Fibroblast of mammary gland (primary cell): ENCODE measurements around the gene SLC23A1.

ENCODE experiments used
- DNase-seq: peaks from one replicate; pipeline ENCODE4 v3.0.0-alpha.2; 2010; ENCODE audit warnings: low read depth
- H3K4me3 ChIP-seq: 2 replicates; pipeline ENCODE4 v1.5.1; 2011; ENCODE audit warnings: low read depth, mild to moderate bottlenecking, low read length, moderate library complexity; ENCODE audit not compliant: control insufficient read depth
- TF ChIP-seq, protein P1 (sequence below): conservative IDR thresholded peaks from 2 replicates; pipeline ENCODE4 v1.5.1; 2011; ENCODE audit warnings: low read depth, low read length, inconsistent platforms; ENCODE audit not compliant: control insufficient read depth, insufficient read depth

The SLC23A1 gene

DNA sequence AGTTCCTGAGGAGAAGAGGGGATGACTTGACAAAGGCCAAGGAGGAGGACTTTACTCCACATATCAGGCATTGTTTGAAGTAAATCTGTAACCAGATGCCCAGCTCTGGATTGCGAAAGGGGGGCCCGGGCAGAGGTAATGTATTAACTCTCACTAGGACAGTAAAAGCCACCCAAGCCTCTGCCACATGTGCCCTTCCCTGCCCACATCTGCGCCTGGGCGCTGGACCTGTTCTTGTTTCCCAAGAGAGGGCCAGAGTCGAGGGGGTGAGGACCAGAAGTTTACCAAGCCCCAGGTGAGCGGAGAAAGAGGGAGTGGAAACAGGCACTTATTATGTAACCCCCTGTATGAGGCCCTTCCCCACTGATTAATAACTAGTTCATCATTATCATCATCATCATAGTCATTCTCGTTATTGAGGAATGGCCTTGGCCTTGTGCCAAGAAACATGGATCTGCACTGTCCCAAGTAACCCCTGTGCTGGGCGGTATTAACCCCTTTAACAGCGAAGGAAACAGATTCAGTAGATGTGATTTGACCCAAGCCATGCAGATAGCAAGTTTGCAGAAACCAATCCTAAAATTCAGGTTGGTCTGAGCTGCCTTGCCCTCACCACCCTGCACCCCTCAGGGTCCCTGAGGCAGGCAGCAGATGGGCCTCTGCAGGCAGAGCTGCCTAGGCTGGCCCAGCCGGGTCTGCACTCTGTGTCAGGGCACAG lies at the start of gene SLC23A1:
SLC23A1 (minus strand) TSS at position 23 of the 718 bp plus-strand sequence. CDS start 44 bp downstream, outside the sequence.
- DNase-seq: no peak
- no peak within 1 kb of the TSS for H3K4me3 ChIP-seq
- TF ChIP-seq, protein P1, sequence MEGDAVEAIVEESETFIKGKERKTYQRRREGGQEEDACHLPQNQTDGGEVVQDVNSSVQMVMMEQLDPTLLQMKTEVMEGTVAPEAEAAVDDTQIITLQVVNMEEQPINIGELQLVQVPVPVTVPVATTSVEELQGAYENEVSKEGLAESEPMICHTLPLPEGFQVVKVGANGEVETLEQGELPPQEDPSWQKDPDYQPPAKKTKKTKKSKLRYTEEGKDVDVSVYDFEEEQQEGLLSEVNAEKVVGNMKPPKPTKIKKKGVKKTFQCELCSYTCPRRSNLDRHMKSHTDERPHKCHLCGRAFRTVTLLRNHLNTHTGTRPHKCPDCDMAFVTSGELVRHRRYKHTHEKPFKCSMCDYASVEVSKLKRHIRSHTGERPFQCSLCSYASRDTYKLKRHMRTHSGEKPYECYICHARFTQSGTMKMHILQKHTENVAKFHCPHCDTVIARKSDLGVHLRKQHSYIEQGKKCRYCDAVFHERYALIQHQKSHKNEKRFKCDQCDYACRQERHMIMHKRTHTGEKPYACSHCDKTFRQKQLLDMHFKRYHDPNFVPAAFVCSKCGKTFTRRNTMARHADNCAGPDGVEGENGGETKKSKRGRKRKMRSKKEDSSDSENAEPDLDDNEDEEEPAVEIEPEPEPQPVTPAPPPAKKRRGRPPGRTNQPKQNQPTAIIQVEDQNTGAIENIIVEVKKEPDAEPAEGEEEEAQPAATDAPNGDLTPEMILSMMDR: no peak

DNA sequence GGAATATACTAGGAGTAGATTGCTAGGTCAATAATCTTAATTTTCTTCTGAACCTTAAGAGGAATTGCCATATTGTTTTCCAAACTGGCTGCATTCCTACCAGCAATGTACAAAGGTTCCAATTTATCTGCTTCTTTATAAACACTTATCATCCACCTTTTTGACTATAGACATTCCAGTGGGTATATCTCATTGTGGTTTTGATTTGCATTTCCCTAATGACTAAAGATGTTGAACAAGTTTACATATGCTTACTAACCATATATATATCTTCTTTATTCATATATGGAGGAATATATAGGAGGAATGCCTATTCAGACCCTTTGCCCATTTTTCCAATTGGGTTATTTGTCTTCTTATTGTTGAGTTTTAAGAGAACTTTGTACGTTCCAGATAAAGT lies 48.6 kb upstream of the SLC23A1 start:
- no peak overlapping the region for H3K4me3 ChIP-seq
- TF ChIP-seq, protein P1: no peak
- DNase-seq: no peak

DNA sequence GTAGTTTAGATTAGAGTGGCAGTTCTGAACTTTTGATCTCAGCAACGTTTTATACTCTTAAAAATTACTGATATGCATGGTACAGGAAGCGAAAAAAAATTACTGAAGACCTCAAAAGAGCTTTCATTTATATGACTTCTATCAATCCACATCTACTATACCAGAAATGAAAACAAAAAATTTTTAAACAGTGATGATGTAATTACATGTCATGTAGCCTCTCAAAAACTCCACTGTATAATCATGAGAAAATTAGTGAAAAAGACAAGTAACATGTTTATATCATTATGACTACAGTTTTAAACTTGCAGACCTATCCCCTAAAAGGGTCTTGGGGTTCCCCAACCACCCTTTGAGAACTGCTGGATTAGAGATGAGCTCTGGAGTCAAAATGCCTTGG lies 46.9 kb upstream of the SLC23A1 start:
- H3K4me3 ChIP-seq: no peak overlapping the region
- no peak for DNase-seq
- TF ChIP-seq, protein P1: no peak

DNA sequence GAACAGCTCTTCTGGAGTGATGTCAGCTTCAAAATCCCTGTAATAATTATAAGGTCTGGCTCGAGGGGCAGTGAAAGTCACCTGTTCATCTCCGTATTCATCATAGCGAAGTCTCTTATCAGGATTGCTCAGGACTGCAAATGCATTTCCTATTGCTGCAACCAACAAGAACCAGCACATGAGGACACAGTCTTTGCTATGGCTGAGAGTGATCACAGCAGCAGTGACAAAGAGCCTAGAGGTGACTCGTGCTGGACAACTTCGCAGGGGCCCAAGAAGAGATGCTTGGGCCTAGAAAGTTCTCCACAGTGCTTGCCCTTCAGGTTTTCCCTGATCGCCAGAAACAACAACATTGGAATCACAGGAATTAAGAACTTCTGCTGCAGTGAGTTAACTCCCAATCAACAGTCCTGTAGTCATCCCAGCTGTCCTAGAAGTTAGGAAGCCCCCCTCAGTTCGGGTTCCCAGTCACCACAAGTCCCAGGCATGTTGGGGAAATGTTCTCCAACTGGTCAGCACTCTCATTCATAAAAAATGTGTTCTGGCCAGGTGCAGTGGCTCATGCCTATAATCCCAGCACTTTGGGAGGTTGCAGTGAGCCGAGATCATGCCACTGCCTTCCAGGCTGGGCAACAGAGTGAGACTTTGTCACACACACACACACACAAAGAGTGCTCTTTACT lies 43.2 kb upstream of the SLC23A1 start:
- DNase-seq: no peak
- TF ChIP-seq, protein P1: no peak
- no peak overlapping the region for H3K4me3 ChIP-seq

DNA sequence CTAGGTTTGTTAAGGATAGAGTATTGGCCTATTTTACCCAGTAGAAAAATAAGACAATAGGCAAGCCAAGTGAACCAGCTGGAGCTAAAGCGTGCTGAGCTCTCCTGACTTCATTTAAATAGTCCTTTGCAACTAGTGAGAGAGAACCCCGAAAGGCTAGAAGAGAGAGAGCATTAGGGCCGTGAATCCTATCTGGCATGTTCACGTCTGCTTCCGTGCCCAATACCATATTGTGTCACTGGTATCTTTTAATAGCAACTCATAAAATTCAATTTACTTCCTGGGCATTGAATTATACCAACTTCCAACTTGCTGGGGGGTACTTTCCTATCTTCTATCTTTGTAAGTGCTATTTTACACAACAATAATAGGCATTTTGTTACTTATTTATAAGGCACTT lies 42.4 kb upstream of the SLC23A1 start:
- DNase-seq: no peak
- TF ChIP-seq, protein P1: no peak
- H3K4me3 ChIP-seq: no peak overlapping the region

DNA sequence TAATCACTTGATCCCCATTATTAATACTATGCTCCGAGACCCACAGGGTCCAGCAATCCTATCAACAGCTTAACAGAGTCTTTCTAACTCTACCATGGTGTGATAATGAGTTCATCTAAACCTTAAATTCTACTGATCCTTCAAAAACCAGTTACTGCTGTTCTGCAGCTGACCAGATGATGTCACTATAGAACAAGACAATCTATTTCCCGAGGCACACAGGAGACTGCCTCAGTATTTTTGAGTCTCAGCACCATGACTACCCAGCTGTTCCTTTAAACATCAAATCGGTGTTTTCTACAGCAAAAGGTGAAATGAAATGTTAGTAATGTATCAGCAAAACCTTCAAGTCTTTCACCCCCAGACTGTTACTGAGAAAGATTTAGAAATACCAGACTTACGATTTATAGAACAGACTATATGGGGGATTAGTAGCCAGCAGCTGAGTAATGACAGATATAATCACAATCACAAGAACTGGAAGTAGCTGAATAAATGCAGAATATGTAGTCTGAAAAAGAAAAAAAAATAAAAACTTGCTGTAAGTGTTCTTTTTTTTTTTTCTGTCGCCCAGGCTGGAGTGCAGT lies 39.3 kb upstream of the SLC23A1 start:
- DNase-seq: peak; percentile 77
- TF ChIP-seq, protein P1: peak; percentile 94

More for the DNA sequence above, 39.3 kb upstream of the SLC23A1 start:
- H3K4me3 ChIP-seq: no peak overlapping the region
